GM18498 (cell line): Measurements from ENCODE around the gene DDX20.
A peak's percentile ranks its signal among the peaks of the same experiment; 100 is the strongest.
"Not testable (repeated sequence)": the region's sequence is repeated elsewhere in the genome, so short reads cannot be mapped to it uniquely, and the experiment has no call there.

Source experiments
- ATAC-seq: cut with Tn5 transposase; IDR thresholded peaks from one replicate; pipeline ENCODE4 v1.9.1; 2021; ENCODE audit warnings: mild to moderate bottlenecking, moderate library complexity; ENCODE audit not compliant: unreplicated experiment

The DDX20 gene

GRCh38 chr1:111732718-111733117 is 23.0 kb upstream of the DDX20 start:
- ATAC-seq = no peak

- ATAC-seq = no peak
Measured at GRCh38 chr1:111733183-111733991, 22.3 kb upstream of the DDX20 start.

- no peak for ATAC-seq
Measured at GRCh38 chr1:111733992-111734341, 21.7 kb upstream of the DDX20 start.

GRCh38 chr1:111734426-111734825 is 21.3 kb upstream of the DDX20 start:
- no peak for ATAC-seq

GRCh38 chr1:111734856-111735255 is 20.8 kb upstream of the DDX20 start:
- no peak for ATAC-seq

GRCh38 chr1:111735321-111735720 is 20.4 kb upstream of the DDX20 start:
- ATAC-seq = no peak

- no peak for ATAC-seq
Measured at GRCh38 chr1:111735858-111736544, 19.7 kb upstream of the DDX20 start.

GRCh38 chr1:111736548-111737215 is 19.0 kb upstream of the DDX20 start:
- no peak for ATAC-seq

GRCh38 chr1:111737216-111738132 is 18.2 kb upstream of the DDX20 start:
- no peak for ATAC-seq

GRCh38 chr1:111738133-111738435 is 17.6 kb upstream of the DDX20 start:
- ATAC-seq = no peak

- peak; percentile 57 for ATAC-seq
Measured at GRCh38 chr1:111738436-111739193, 17.1 kb upstream of the DDX20 start.

- peak; percentile 85 for ATAC-seq
Measured at GRCh38 chr1:111739194-111739924, 16.3 kb upstream of the DDX20 start, which contains the start of gene INKA2. TSS of gene INKA2 (minus strand) at chr1:111739395. CDS start at chr1:111739242, 153 bp downstream.

- no peak for ATAC-seq
Measured at GRCh38 chr1:111739925-111740765, 15.6 kb upstream of the DDX20 start.

GRCh38 chr1:111742292-111742691 is 13.4 kb upstream of the DDX20 start:
- ATAC-seq = not testable (repeated sequence)

GRCh38 chr1:111742938-111743549 is 12.7 kb upstream of the DDX20 start:
- ATAC-seq = no peak

- ATAC-seq = no peak
Measured at GRCh38 chr1:111743679-111744101, 12.0 kb upstream of the DDX20 start.

GRCh38 chr1:111745675-111746613 is 9.8 kb upstream of the DDX20 start:
- ATAC-seq = no peak
